HUES6 (cell line): ENCODE results near the gene GADD45G.

Experiments
- H3K27ac ChIP-seq: 2 replicates; pipeline ENCODE4 v1.7.0; 2013; ENCODE audit warnings: low read depth, mild to moderate bottlenecking, low read length, inconsistent platforms
- H3K27me3 ChIP-seq: 2 replicates; pipeline ENCODE4 v1.6.1; 2013; ENCODE audit warnings: low read length; ENCODE audit not compliant: control insufficient read depth, insufficient read depth
- H3K36me3 ChIP-seq: 2 replicates; pipeline ENCODE4 v1.6.1; 2013; ENCODE audit warnings: low read length; ENCODE audit not compliant: control insufficient read depth, insufficient read depth
- H3K4me1 ChIP-seq: 2 replicates; pipeline ENCODE4 v1.6.1; 2013; ENCODE audit warnings: low read length; ENCODE audit not compliant: control insufficient read depth, insufficient read depth
- H3K4me3 ChIP-seq: 2 replicates; pipeline ENCODE4 v1.5.1; 2013; ENCODE audit warnings: low read depth, low read length
- H3K9ac ChIP-seq: one replicate; pipeline ENCODE4 v1.6.1; 2013; ENCODE audit warnings: mild to moderate bottlenecking, low read length
- H3K9me3 ChIP-seq: 2 replicates; pipeline ENCODE4 v1.6.1; 2013; ENCODE audit warnings: low read depth, low read length; ENCODE audit not compliant: control insufficient read depth, insufficient read depth

The GADD45G gene, protein sequence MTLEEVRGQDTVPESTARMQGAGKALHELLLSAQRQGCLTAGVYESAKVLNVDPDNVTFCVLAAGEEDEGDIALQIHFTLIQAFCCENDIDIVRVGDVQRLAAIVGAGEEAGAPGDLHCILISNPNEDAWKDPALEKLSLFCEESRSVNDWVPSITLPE

DNA sequence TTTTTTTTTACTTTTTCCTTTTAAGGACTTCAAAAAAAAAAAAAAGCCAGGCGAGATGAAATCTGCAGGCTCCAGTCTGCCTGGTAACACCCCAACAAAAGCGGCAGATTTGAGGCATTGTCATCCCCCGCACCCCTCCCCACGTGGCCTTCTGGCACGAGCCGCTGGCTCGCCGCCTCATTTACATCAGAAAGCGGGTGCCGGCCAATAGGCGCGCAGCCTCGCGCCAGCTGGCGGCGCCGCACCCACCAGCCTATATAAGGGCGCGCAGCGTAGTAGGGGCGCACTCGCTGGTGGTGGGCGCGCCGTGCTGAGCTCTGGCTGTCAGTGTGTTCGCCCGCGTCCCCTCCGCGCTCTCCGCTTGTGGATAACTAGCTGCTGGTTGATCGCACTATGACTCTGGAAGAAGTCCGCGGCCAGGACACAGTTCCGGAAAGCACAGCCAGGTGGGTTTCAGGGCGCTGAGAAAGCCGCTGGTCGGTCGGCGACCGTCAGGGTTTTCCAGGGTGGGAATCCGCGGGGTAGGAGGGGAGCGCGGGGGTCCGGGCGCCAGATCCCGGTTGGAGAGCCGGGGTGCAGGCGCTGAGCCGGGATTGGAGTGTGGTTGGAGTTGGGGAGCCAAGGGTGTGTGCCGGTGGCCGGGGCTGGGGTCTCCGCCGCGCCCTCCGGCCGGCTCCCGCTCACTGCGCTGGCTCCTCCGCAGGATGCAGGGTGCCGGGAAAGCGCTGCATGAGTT lies at the start of gene GADD45G:
Gene GADD45G, plus strand, starts transcription at position 284 of the 736 bp plus-strand sequence. Its CDS starts 110 bp downstream, at position 394.
- peaks cover 20% of the 10 kb centered on the region for H3K4me1 ChIP-seq
- peak within 1 kb of the TSS; percentile 79 for H3K9ac ChIP-seq
- no peaks in the 10 kb centered on the region; the same call in 1 of the 2 replicates for H3K36me3 ChIP-seq
- H3K27ac ChIP-seq = peak within 1 kb of the TSS; percentile 79
- peaks cover 33% of the 10 kb centered on the region for H3K27me3 ChIP-seq
- peak within 1 kb of the TSS; percentile 75 for H3K4me3 ChIP-seq
- no peaks in the 10 kb centered on the region for H3K9me3 ChIP-seq

GRCh38 chr9:89555036-89555415 lies 49.8 kb upstream of the GADD45G start:
- Histone ChIP-seq H3K27me3 (no peaks in the 10 kb centered on the region), H3K4me1 (peaks cover 8% of the 10 kb centered on the region), H3K9me3 (no peaks in the 10 kb centered on the region), H3K27ac (no peak overlapping the region), H3K4me3 (no peak overlapping the region), H3K9ac (no peak overlapping the region), H3K36me3 (no peaks in the 10 kb centered on the region)

DNA sequence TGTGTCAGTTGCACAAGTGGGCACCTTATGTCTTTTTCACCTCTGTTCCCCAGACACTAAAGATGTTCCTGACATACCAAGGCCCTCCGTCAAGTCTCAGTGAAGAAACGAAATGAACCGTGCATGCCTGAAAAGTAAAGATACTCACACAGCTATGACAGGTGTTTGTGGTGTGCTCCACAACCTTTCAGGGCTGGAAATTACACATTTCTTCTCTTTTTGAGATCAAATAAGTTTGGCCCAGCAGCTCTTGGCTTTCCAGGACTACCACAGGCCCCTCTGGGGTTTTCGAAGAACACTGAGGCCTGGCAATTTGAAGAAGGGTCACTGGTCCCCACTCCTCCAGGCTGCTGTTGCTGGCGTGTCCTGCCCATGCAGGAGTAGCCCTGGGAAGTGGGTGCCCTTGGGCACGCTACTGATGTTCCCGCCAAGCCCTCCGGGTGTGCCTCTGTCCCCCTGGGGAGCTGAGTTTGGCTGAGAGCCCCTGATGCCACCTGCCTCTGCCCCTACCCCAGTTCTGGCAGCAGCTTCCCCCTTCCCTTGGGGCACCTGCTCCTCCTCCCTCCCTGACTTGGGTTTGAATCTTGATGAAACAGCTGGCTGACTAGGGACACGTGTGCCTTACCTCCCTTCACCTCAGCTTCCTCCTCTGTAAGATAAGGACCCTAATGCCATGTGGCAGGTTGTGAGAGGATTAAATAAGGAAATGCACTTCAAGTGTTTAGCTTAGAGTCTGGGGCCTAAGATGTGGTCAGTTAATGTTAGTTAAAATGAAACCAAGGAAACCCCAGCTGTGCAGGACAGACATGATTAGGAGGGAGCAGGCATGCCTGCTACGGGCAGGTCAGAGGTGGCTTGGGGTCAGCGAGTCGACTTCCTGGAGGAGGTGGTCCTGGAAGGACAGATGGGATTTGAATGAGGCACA lies 49.1 kb upstream of the GADD45G start:
- H3K36me3 ChIP-seq = no peaks in the 10 kb centered on the region
- H3K9ac ChIP-seq = no peak overlapping the region
- no peak overlapping the region for H3K27ac ChIP-seq
- peaks cover 6% of the 10 kb centered on the region for H3K4me1 ChIP-seq
- no peak overlapping the region for H3K4me3 ChIP-seq
- no peaks in the 10 kb centered on the region for H3K27me3 ChIP-seq
- no peaks in the 10 kb centered on the region for H3K9me3 ChIP-seq

GRCh38 chr9:89558196-89558899 lies 46.5 kb upstream of the GADD45G start:
- Histone ChIP-seq H3K27me3 (no peaks in the 10 kb centered on the region), H3K9me3 (no peaks in the 10 kb centered on the region), H3K36me3 (no peaks in the 10 kb centered on the region), H3K9ac (no peak overlapping the region), H3K27ac (no peak overlapping the region), H3K4me3 (no peak overlapping the region), H3K4me1 (peaks cover 5% of the 10 kb centered on the region)

DNA sequence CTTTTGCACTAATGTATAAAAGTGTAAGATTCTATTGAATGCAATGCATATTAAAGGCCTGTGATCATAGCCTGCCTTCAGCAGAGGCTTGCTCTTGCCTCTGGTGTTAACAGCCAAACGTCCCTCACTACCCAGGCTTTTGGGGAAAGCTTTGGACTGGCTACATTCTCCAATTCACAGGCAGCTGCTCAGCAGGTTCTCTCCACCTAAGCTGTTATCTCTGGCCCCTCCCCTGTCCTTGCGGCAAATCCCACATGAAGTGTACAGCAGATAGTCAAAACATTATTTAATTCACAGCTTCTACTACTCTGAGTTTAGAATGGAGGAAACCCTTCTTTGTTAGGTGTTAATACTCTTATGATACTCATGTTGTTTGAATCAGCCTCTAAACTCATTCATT lies 45.9 kb upstream of the GADD45G start:
- no peaks in the 10 kb centered on the region for H3K9me3 ChIP-seq
- H3K9ac ChIP-seq = no peak overlapping the region
- no peak overlapping the region for H3K27ac ChIP-seq
- H3K4me3 ChIP-seq = no peak overlapping the region
- no peaks in the 10 kb centered on the region for H3K36me3 ChIP-seq
- H3K27me3 ChIP-seq = no peaks in the 10 kb centered on the region
- H3K4me1 ChIP-seq = no peaks in the 10 kb centered on the region

GRCh38 chr9:89562186-89562814 lies 42.5 kb upstream of the GADD45G start:
- peaks cover 6% of the 10 kb centered on the region; the same call in 1 of the 2 replicates for H3K4me1 ChIP-seq
- no peaks in the 10 kb centered on the region for H3K27me3 ChIP-seq
- H3K9ac ChIP-seq = no peak overlapping the region
- no peak overlapping the region for H3K4me3 ChIP-seq
- H3K27ac ChIP-seq = no peak overlapping the region
- no peaks in the 10 kb centered on the region for H3K36me3 ChIP-seq
- H3K9me3 ChIP-seq = peaks cover 5% of the 10 kb centered on the region

DNA sequence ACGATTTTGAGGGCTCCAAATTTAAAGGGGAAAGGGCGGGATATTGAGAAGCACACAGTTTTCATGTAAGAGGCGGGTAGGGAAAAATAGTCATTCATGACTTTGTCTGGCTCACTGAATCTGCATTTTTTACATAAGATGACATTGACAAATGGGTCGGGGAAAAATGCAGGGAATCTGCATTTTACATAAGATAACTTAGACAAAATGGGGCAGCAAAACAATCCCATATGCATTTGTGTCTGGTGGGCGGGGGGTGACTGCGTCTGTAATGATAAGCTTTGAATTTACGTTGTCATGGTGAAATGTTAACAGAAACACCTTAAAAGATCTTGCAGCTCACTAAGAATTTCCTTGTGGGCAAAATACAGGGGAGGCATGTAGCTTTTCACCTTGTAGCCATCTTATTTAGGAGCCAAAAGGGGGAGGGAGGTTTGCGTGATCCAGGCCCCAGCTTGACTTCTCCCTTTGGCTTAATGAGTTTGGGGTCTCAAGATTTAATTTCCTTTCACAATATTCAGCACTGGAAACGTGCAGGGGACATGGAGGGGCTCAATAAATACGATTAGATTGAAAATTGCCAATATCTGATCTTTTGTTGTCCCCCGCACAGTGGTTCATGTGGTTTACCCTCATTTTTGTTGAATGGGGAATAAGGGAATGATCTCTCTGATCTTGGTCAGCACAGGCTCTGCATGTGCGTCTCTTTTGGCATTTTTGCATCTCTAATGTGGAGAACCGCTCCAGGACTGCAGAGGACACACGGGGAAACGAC lies 41.1 kb upstream of the GADD45G start:
- Histone ChIP-seq H3K27ac (no peak overlapping the region), H3K27me3 (no peaks in the 10 kb centered on the region), H3K4me3 (no peak overlapping the region)

GRCh38 chr9:89564346-89564878 lies 40.4 kb upstream of the GADD45G start:
- Histone ChIP-seq H3K9me3 (peaks cover 5% of the 10 kb centered on the region), H3K4me3 (no peak overlapping the region), H3K36me3 (no peaks in the 10 kb centered on the region), H3K9ac (no peak overlapping the region), H3K27me3 (no peaks in the 10 kb centered on the region), H3K4me1 (peaks cover 6% of the 10 kb centered on the region; the same call in 1 of the 2 replicates), H3K27ac (no peak overlapping the region)

More for the DNA sequence above, 41.1 kb upstream of the GADD45G start:
- no peak overlapping the region for H3K9ac ChIP-seq
- peaks cover 6% of the 10 kb centered on the region; the same call in 1 of the 2 replicates for H3K4me1 ChIP-seq
- no peaks in the 10 kb centered on the region for H3K36me3 ChIP-seq
- peaks cover 5% of the 10 kb centered on the region for H3K9me3 ChIP-seq

DNA sequence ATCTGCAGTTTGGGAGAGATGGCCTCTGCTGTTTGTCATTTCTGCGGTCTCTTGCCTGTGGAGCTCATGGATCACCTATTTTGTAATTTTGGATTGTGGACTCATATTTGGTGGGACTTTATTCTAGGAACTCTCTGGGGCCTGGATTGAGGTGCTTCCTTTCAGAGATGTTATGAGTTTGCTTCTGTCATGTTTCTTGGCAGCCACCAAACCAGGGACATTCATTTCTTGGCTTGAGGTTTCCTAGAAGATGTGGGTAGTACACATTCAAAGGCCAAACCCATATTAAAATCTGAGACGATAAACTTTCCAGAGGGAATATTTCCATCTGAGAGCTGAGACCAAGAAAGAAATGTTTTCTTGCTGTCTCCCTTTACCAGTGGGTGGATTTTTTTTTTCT lies 37.2 kb upstream of the GADD45G start:
- H3K4me1 ChIP-seq = peaks cover 6% of the 10 kb centered on the region; the same call in 1 of the 2 replicates
- peaks cover 5% of the 10 kb centered on the region for H3K9me3 ChIP-seq
- no peaks in the 10 kb centered on the region for H3K36me3 ChIP-seq
- no peak overlapping the region for H3K27ac ChIP-seq
- H3K9ac ChIP-seq = no peak overlapping the region
- no peaks in the 10 kb centered on the region for H3K27me3 ChIP-seq
- no peak overlapping the region for H3K4me3 ChIP-seq
